Liver (tissue), 9 donors: ENCODE results near the gene THADA. TPM values are rescaled to one million over a fixed set of nuclear protein-coding genes. Genes with fewer than 3 reads are reported as not detected.

Experiments
- DNase-seq: peaks from one replicate; pipeline ENCODE4 v3.0.0-alpha.2; 2017; ENCODE audit warnings: low spot score
- H3K27ac ChIP-seq, 2 donors: one replicate each; pipeline ENCODE4 v1.7.0; 2013; ENCODE audit warnings: inconsistent platforms in 2 of 2, low read length in 2 of 2, control low read depth in 1 of 2, low read depth in 1 of 2, mild to moderate bottlenecking in 1 of 2
- H3K27me3 ChIP-seq, 4 donors: one replicate each; pipeline versions ENCODE4 v1.6.1 to v1.7.0; 2013; ENCODE audit warnings: low read length in 3 of 4, inconsistent platforms in 1 of 4, mild to moderate bottlenecking in 1 of 4, moderate library complexity in 1 of 4; ENCODE audit not compliant: control insufficient read depth in 4 of 4, insufficient read depth in 4 of 4
- H3K36me3 ChIP-seq, 4 donors: one replicate each; pipeline versions ENCODE4 v1.6.1 to v1.7.0; 2013; ENCODE audit warnings: low read length in 3 of 4, mild to moderate bottlenecking in 3 of 4, low read depth in 1 of 4, moderate library complexity in 1 of 4; ENCODE audit not compliant: control insufficient read depth in 4 of 4, insufficient read depth in 3 of 4
- H3K4me1 ChIP-seq, 4 donors: one replicate each; pipeline versions ENCODE4 v1.6.1 to v1.7.0; 2013; ENCODE audit warnings: low read length in 3 of 4, mild to moderate bottlenecking in 3 of 4, moderate library complexity in 1 of 4; ENCODE audit not compliant: control insufficient read depth in 4 of 4, insufficient read depth in 4 of 4
- H3K4me3 ChIP-seq, 3 donors: one replicate each; pipeline versions ENCODE4 v1.6.1 to v1.7.0; 2013; ENCODE audit warnings: low read length in 3 of 3, control low read depth in 1 of 3, low read depth in 1 of 3, mild to moderate bottlenecking in 1 of 3
- H3K9ac ChIP-seq, 2 donors: one replicate each; pipeline ENCODE4 v1.7.0; 2013; ENCODE audit warnings: low read length in 2 of 2, mild to moderate bottlenecking in 2 of 2, moderate library complexity in 2 of 2, control low read depth in 1 of 2, low read depth in 1 of 2
- H3K9me3 ChIP-seq, 4 donors: one replicate each; pipeline versions ENCODE4 v1.6.1 to v1.7.0; 2013; ENCODE audit warnings: low read length in 3 of 4; ENCODE audit not compliant: control insufficient read depth in 4 of 4
- ATF3 ChIP-seq: IDR thresholded peaks from 2 replicates; pipeline ENCODE4 v1.6.1; 2016; ENCODE audit warnings: antibody characterized with exemption
- CTCF ChIP-seq: fragments of 150-350 bp; IDR thresholded peaks from 2 replicates; pipeline ENCODE4 v1.5.1; 2017; ENCODE audit warnings: improper control_type of control experiment, low read depth, low read length; ENCODE audit not compliant: missing input control
- EGR1 ChIP-seq, 2 donors: IDR thresholded peaks; 2 replicates each; pipeline ENCODE4 v1.6.1; 2016 to 2018; ENCODE audit warnings: antibody characterized with exemption in 2 of 2, low read depth in 2 of 2
- FOXA1 ChIP-seq: IDR thresholded peaks from 2 replicates; pipeline ENCODE4 v1.6.1; 2016; ENCODE audit warnings: antibody characterized with exemption
- FOXA2 ChIP-seq: IDR thresholded peaks from 2 replicates; pipeline ENCODE4 v1.6.1; 2016; ENCODE audit warnings: antibody characterized with exemption
- GABPA ChIP-seq, 2 donors: IDR thresholded peaks in 1 of 2; conservative IDR thresholded peaks in 1 of 2; 2 replicates each; pipeline ENCODE4 v1.6.1; 2016; ENCODE audit warnings: antibody characterized with exemption in 2 of 2, mild to moderate bottlenecking in 1 of 2, moderate library complexity in 1 of 2
- HNF4A ChIP-seq, 2 donors: conservative IDR thresholded peaks; 2 replicates each; pipeline ENCODE4 v1.6.1; 2016; ENCODE audit warnings: antibody characterized with exemption in 2 of 2, mild to moderate bottlenecking in 2 of 2
- HNF4G ChIP-seq: IDR thresholded peaks from 2 replicates; pipeline ENCODE4 v1.6.1; 2016; ENCODE audit warnings: antibody characterized with exemption
- JUND ChIP-seq, 2 donors: IDR thresholded peaks; 2 replicates each; pipeline ENCODE4 v1.6.1; 2016; ENCODE audit warnings: antibody characterized with exemption in 2 of 2
- MAX ChIP-seq: IDR thresholded peaks from 2 replicates; pipeline ENCODE4 v1.6.1; 2016; ENCODE audit warnings: antibody characterized with exemption
- NR2F2 ChIP-seq: IDR thresholded peaks from 2 replicates; pipeline ENCODE4 v1.6.1; 2016; ENCODE audit warnings: antibody characterized with exemption
- RAD21 ChIP-seq, 2 donors: IDR thresholded peaks; 2 replicates each; pipeline ENCODE4 v1.6.1; 2016; ENCODE audit warnings: antibody characterized with exemption in 2 of 2, mild to moderate bottlenecking in 2 of 2
- REST ChIP-seq: IDR thresholded peaks from 2 replicates; pipeline ENCODE4 v1.6.1; 2016; ENCODE audit warnings: antibody characterized with exemption, mild to moderate bottlenecking
- RXRA ChIP-seq, 2 donors: IDR thresholded peaks; 2 replicates each; pipeline ENCODE4 v1.6.1; 2017 to 2018; ENCODE audit warnings: antibody characterized with exemption in 2 of 2, mild to moderate bottlenecking in 1 of 2
- SP1 ChIP-seq: IDR thresholded peaks from 2 replicates; pipeline ENCODE4 v1.6.1; 2018; ENCODE audit warnings: antibody characterized with exemption, mild to moderate bottlenecking
- TAF1 ChIP-seq: conservative IDR thresholded peaks from 2 replicates; pipeline ENCODE4 v1.6.1; 2016; ENCODE audit warnings: antibody characterized with exemption, mild to moderate bottlenecking
- YY1 ChIP-seq: IDR thresholded peaks from 2 replicates; pipeline ENCODE4 v1.6.1; 2016; ENCODE audit warnings: antibody characterized with exemption, mild to moderate bottlenecking
- ZBTB33 ChIP-seq: IDR thresholded peaks from 2 replicates; pipeline ENCODE4 v1.6.1; 2016; ENCODE audit warnings: antibody characterized with exemption
- WGBS: extraction: QIAGEN DNeasy Blood & Tissue Kit; methylation state at CpG from one replicate; pipeline ENCODE4 v1.1.7; 2013; 5-methylcytosine and 5-hydroxymethylcytosine counted together
- polyA plus RNA-seq, 2 donors: library from polyadenylated mRNA; stranded (reverse) in 1 of 2; unstranded in 1 of 2; fragments of 200-250 nt in 1 of 2; fragments of >200 nt in 1 of 2; fragmentation: Nextera tagmentation in 1 of 2; extraction: Ambion mirVana in 1 of 2; gene quantifications; one replicate each; pipeline versions ENCODE4 v1.2.1 to v1.2.3, GENCODE V29; 2013 to 2015
- total RNA-seq, 2 donors: library from RNA; depleted of rRNA; stranded (reverse); fragments of >200 nt; gene quantifications; one replicate each; pipeline ENCODE4 v1.2.3, GENCODE V29; 2014
- donor health status: healthy.
- donor health status: healthy.
- donor health status: healthy.
- donor health status: healthy.
- donor health status: healthy.

The THADA gene
- total and polyA plus RNA-seq, 4 donors = 12.0 to 37.2 (median 22.3) TPM

GRCh38 chr2:43185146-43185545, 410.7 kb downstream of the THADA start:
- TF ChIP-seq MAX (no peak), FOXA2 (no peak), YY1 (no peak), REST (no peak), RXRA (IDR thresholded peaks at IDR 0.05) (no peak), NR2F2 (no peak), ATF3 (no peak), FOXA1 (no peak), SP1 (no peak), EGR1 (IDR thresholded peaks at IDR 0.05; ENCODE audit: low read depth in 2 of 2) (no peak)
- Histone ChIP-seq H3K36me3 (no peaks in the 10 kb centered on the region), H3K9me3 (no peaks in the 10 kb centered on the region), H3K27me3 (no peaks in the 10 kb centered on the region), H3K4me1 (no peaks in the 10 kb centered on the region), H3K9ac (no peak overlapping the region), H3K4me3 (no peak overlapping the region), H3K27ac (no peak overlapping the region)
- WGBS = 89% methylated on average over 4 of the region's 4 CpGs
- no peak for DNase-seq

- no peaks in the 10 kb centered on the region for H3K27me3 ChIP-seq
- DNase-seq = no peak
- H3K4me3 ChIP-seq = no peak overlapping the region
- no peak for TF ChIP-seq HNF4G
- TF ChIP-seq CTCF = no peak
- TF ChIP-seq ZBTB33 = no peak
- TF ChIP-seq RAD21 (IDR thresholded peaks at IDR 0.05) = no peak
- no peak for TF ChIP-seq ATF3
- TF ChIP-seq NR2F2 = no peak
- TF ChIP-seq FOXA1 = no peak
- no peak for TF ChIP-seq EGR1 (IDR thresholded peaks at IDR 0.05; ENCODE audit: low read depth in 2 of 2)
- no peak for TF ChIP-seq YY1
- no peak for TF ChIP-seq GABPA (IDR thresholded peaks at IDR 0.05 in 1 of 2, conservative IDR thresholded peaks at IDR 0.05 in 1 of 2)
- no peak for TF ChIP-seq MAX
- no peak for TF ChIP-seq FOXA2
- TF ChIP-seq HNF4A (conservative IDR thresholded peaks at IDR 0.05) = no peak
- TF ChIP-seq TAF1 = no peak
- no peak for TF ChIP-seq JUND (IDR thresholded peaks at IDR 0.05)
- no peak for TF ChIP-seq SP1
- TF ChIP-seq REST = no peak
- no peak overlapping the region for H3K9ac ChIP-seq
- WGBS = 80% methylated on average over 12 of the region's 12 CpGs
- no peak overlapping the region for H3K27ac ChIP-seq
- H3K4me1 ChIP-seq = peaks cover 0 to 2% (median under 1%) of the 10 kb centered on the region in 4 donors
- no peaks in the 10 kb centered on the region for H3K9me3 ChIP-seq
- no peaks in the 10 kb centered on the region for H3K36me3 ChIP-seq
Observed at GRCh38 chr2:43184339-43184895, 411.4 kb downstream of the THADA start.
